Measurements from ENCODE around the gene UGT1A7.

The UGT1A7 gene

GRCh38 chr2:233778030-233778429, 96.3 kb downstream of the UGT1A7 start, which contains the start of gene MROH2A:
Gene MROH2A (plus strand): TSS chr2:233778330. CDS start chr2:233779359, 1,029 bp downstream.
- no peaks in the 10 kb centered on the region for H3K79me2 ChIP-seq (ENCODE audit: control insufficient read depth, insufficient read depth, low read length, unreplicated experiment)
- no peaks in the 10 kb centered on the region for H3K36me3 ChIP-seq (ENCODE audit: insufficient read depth, low read length)
- H2AFZ ChIP-seq (ENCODE audit: low read length, unreplicated experiment), result no peak within 1 kb of the TSS
- no peak within 1 kb of the TSS for H3K4me3 ChIP-seq (ENCODE audit: low read depth, low read length)
- no peaks in the 10 kb centered on the region for H3K4me1 ChIP-seq (ENCODE audit: control insufficient read depth, insufficient read depth, low read length, unreplicated experiment)
- H3K27me3 ChIP-seq (ENCODE audit: insufficient read depth, low read length), result peaks cover 20% of the 10 kb centered on the region; the same call in 1 of the 2 replicates
- no peak within 1 kb of the TSS for H3K27ac ChIP-seq (ENCODE audit: low read depth, low read length)

- Histone ChIP-seq H3K79me2 (ENCODE audit: control insufficient read depth, insufficient read depth, low read length, unreplicated experiment) (no peaks in the 10 kb centered on the region), H2AFZ (ENCODE audit: low read length, unreplicated experiment) (no peak overlapping the region), H3K27ac (ENCODE audit: low read depth, low read length) (no peak overlapping the region), H3K4me3 (ENCODE audit: low read depth, low read length) (no peak overlapping the region), H3K4me1 (ENCODE audit: control insufficient read depth, insufficient read depth, low read length, unreplicated experiment) (no peaks in the 10 kb centered on the region), H3K27me3 (ENCODE audit: insufficient read depth, low read length) (peaks cover 21% of the 10 kb centered on the region; the same call in 1 of the 2 replicates), H3K36me3 (ENCODE audit: insufficient read depth, low read length) (no peaks in the 10 kb centered on the region)
Measured at GRCh38 chr2:233779722-233780121, 98.0 kb downstream of the UGT1A7 start.

- Histone ChIP-seq H3K4me3 (ENCODE audit: low read depth, low read length) (no peak overlapping the region), H3K4me1 (ENCODE audit: control insufficient read depth, insufficient read depth, low read length, unreplicated experiment) (no peaks in the 10 kb centered on the region), H3K79me2 (ENCODE audit: control insufficient read depth, insufficient read depth, low read length, unreplicated experiment) (no peaks in the 10 kb centered on the region), H2AFZ (ENCODE audit: low read length, unreplicated experiment) (no peak overlapping the region), H3K36me3 (ENCODE audit: insufficient read depth, low read length) (no peaks in the 10 kb centered on the region), H3K27me3 (ENCODE audit: insufficient read depth, low read length) (peaks cover 21% of the 10 kb centered on the region; the same call in 1 of the 2 replicates), H3K27ac (ENCODE audit: low read depth, low read length) (no peak overlapping the region)
Measured at GRCh38 chr2:233780771-233781170, 99.1 kb downstream of the UGT1A7 start.

- no peak overlapping the region for H3K4me3 ChIP-seq (ENCODE audit: low read depth, low read length)
- H3K4me1 ChIP-seq (ENCODE audit: control insufficient read depth, insufficient read depth, low read length, unreplicated experiment), result no peaks in the 10 kb centered on the region
- no peak overlapping the region for H2AFZ ChIP-seq (ENCODE audit: low read length, unreplicated experiment)
- H3K79me2 ChIP-seq (ENCODE audit: control insufficient read depth, insufficient read depth, low read length, unreplicated experiment), result no peaks in the 10 kb centered on the region
- H3K36me3 ChIP-seq (ENCODE audit: insufficient read depth, low read length), result no peaks in the 10 kb centered on the region
- no peak overlapping the region for H3K27ac ChIP-seq (ENCODE audit: low read depth, low read length)
- peaks cover 11% of the 10 kb centered on the region; the same call in 1 of the 2 replicates for H3K27me3 ChIP-seq (ENCODE audit: insufficient read depth, low read length)
Measured at GRCh38 chr2:233789554-233789953, 107.9 kb downstream of the UGT1A7 start.

GRCh38 chr2:233791151-233791882, 109.6 kb downstream of the UGT1A7 start:
- H3K27me3 ChIP-seq (ENCODE audit: insufficient read depth, low read length), result peaks cover 8% of the 10 kb centered on the region; the same call in 1 of the 2 replicates
- H3K79me2 ChIP-seq (ENCODE audit: control insufficient read depth, insufficient read depth, low read length, unreplicated experiment), result no peaks in the 10 kb centered on the region
- no peak overlapping the region for H3K27ac ChIP-seq (ENCODE audit: low read depth, low read length)
- H3K4me3 ChIP-seq (ENCODE audit: low read depth, low read length), result no peak overlapping the region
- H3K36me3 ChIP-seq (ENCODE audit: insufficient read depth, low read length), result no peaks in the 10 kb centered on the region
- H3K4me1 ChIP-seq (ENCODE audit: control insufficient read depth, insufficient read depth, low read length, unreplicated experiment), result no peaks in the 10 kb centered on the region
- no peak overlapping the region for H2AFZ ChIP-seq (ENCODE audit: low read length, unreplicated experiment)

GRCh38 chr2:233791883-233792329, 110.2 kb downstream of the UGT1A7 start:
- Histone ChIP-seq H3K4me1 (ENCODE audit: control insufficient read depth, insufficient read depth, low read length, unreplicated experiment) (no peaks in the 10 kb centered on the region), H3K36me3 (ENCODE audit: insufficient read depth, low read length) (no peaks in the 10 kb centered on the region), H2AFZ (ENCODE audit: low read length, unreplicated experiment) (no peak overlapping the region), H3K27ac (ENCODE audit: low read depth, low read length) (no peak overlapping the region), H3K79me2 (ENCODE audit: control insufficient read depth, insufficient read depth, low read length, unreplicated experiment) (no peaks in the 10 kb centered on the region), H3K27me3 (ENCODE audit: insufficient read depth, low read length) (0 out of 2 replicates have a peak, but pooled peaks cover 8% of the 10 kb centered on the region), H3K4me3 (ENCODE audit: low read depth, low read length) (no peak overlapping the region)

- no peaks in the 10 kb centered on the region for H3K36me3 ChIP-seq (ENCODE audit: insufficient read depth, low read length)
- H2AFZ ChIP-seq (ENCODE audit: low read length, unreplicated experiment), result no peak overlapping the region
- no peak overlapping the region for H3K4me3 ChIP-seq (ENCODE audit: low read depth, low read length)
- H3K27ac ChIP-seq (ENCODE audit: low read depth, low read length), result no peak overlapping the region
- H3K79me2 ChIP-seq (ENCODE audit: control insufficient read depth, insufficient read depth, low read length, unreplicated experiment), result no peaks in the 10 kb centered on the region
- 0 out of 2 replicates have a peak, but pooled peaks cover 13% of the 10 kb centered on the region for H3K27me3 ChIP-seq (ENCODE audit: insufficient read depth, low read length)
- H3K4me1 ChIP-seq (ENCODE audit: control insufficient read depth, insufficient read depth, low read length, unreplicated experiment), result no peaks in the 10 kb centered on the region
Measured at GRCh38 chr2:233792720-233793119, 111.0 kb downstream of the UGT1A7 start.

- H2AFZ ChIP-seq (ENCODE audit: low read length, unreplicated experiment), result no peak overlapping the region
- no peaks in the 10 kb centered on the region for H3K79me2 ChIP-seq (ENCODE audit: control insufficient read depth, insufficient read depth, low read length, unreplicated experiment)
- no peaks in the 10 kb centered on the region for H3K4me1 ChIP-seq (ENCODE audit: control insufficient read depth, insufficient read depth, low read length, unreplicated experiment)
- H3K27ac ChIP-seq (ENCODE audit: low read depth, low read length), result no peak overlapping the region
- H3K4me3 ChIP-seq (ENCODE audit: low read depth, low read length), result no peak overlapping the region
- H3K27me3 ChIP-seq (ENCODE audit: insufficient read depth, low read length), result peaks cover 13% of the 10 kb centered on the region; the same call in 1 of the 2 replicates
- no peaks in the 10 kb centered on the region for H3K36me3 ChIP-seq (ENCODE audit: insufficient read depth, low read length)
Measured at GRCh38 chr2:233793465-233794127, 111.9 kb downstream of the UGT1A7 start.

- Histone ChIP-seq H2AFZ (ENCODE audit: low read length, unreplicated experiment) (no peak overlapping the region), H3K27ac (ENCODE audit: low read depth, low read length) (no peak overlapping the region), H3K4me1 (ENCODE audit: control insufficient read depth, insufficient read depth, low read length, unreplicated experiment) (no peaks in the 10 kb centered on the region), H3K27me3 (ENCODE audit: insufficient read depth, low read length) (peaks cover 13% of the 10 kb centered on the region; the same call in 1 of the 2 replicates), H3K4me3 (ENCODE audit: low read depth, low read length) (no peak overlapping the region), H3K36me3 (ENCODE audit: insufficient read depth, low read length) (no peaks in the 10 kb centered on the region), H3K79me2 (ENCODE audit: control insufficient read depth, insufficient read depth, low read length, unreplicated experiment) (no peaks in the 10 kb centered on the region)
Measured at GRCh38 chr2:233794128-233794658, 112.5 kb downstream of the UGT1A7 start.

GRCh38 chr2:233795735-233796171, 114.1 kb downstream of the UGT1A7 start:
- no peaks in the 10 kb centered on the region for H3K36me3 ChIP-seq (ENCODE audit: insufficient read depth, low read length)
- no peaks in the 10 kb centered on the region for H3K4me1 ChIP-seq (ENCODE audit: control insufficient read depth, insufficient read depth, low read length, unreplicated experiment)
- no peak overlapping the region for H3K4me3 ChIP-seq (ENCODE audit: low read depth, low read length)
- no peak overlapping the region for H2AFZ ChIP-seq (ENCODE audit: low read length, unreplicated experiment)
- H3K79me2 ChIP-seq (ENCODE audit: control insufficient read depth, insufficient read depth, low read length, unreplicated experiment), result no peaks in the 10 kb centered on the region
- no peak overlapping the region for H3K27ac ChIP-seq (ENCODE audit: low read depth, low read length)
- peaks cover 19% of the 10 kb centered on the region; the same call in 1 of the 2 replicates for H3K27me3 ChIP-seq (ENCODE audit: insufficient read depth, low read length)

Data from ACC112 (cell line).